Measurements from ENCODE around the gene CCSER2.

GRCh38 chr10:84534168-84534567 is 205.8 kb downstream of the CCSER2 start:
- TF ChIP-seq CTCF (IDR thresholded peaks at IDR 0.05) (no peak), EP300 (IDR thresholded peaks at IDR 0.05) (no peak)
